GM20431 (cell line): ENCODE data around the gene GOLPH3.

Experiments
- in situ Hi-C: fragments of 300-500 bp; cut with MseI, MboI; formaldehyde crosslinking; loops from one replicate; pipeline ENCODE4 v1.15.0; 2020; ENCODE audit warnings: low sequenced_read_pairs; ENCODE audit not compliant: unreplicated experiment

The GOLPH3 gene

DNA sequence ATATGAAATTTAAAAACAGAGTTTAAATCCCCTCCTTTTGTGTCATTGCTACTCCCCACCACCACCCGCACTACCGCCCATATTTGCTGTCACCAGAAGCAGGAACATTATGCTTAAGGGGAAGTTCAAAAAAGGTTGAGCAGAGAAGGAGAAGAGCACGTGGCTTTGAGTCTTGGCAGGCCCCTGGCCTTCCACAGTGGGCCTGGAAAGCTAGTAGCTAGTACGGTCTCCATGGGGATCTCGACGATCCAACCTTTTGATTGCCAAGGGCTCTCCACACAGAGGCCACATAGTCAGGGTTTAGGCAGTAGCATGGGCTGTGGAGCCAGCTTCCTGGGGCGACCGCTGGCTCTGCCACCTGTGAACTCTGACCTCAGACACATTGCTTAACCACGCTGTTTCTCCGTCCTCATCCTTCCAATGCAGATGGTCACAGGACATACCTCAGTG is 90.1 kb downstream of the GOLPH3 start:
- in situ Hi-C loops = loop anchor here (25.0 kb wide), 1 partner anchor 497 kb away; no protein-coding TSS in a partner anchor

DNA sequence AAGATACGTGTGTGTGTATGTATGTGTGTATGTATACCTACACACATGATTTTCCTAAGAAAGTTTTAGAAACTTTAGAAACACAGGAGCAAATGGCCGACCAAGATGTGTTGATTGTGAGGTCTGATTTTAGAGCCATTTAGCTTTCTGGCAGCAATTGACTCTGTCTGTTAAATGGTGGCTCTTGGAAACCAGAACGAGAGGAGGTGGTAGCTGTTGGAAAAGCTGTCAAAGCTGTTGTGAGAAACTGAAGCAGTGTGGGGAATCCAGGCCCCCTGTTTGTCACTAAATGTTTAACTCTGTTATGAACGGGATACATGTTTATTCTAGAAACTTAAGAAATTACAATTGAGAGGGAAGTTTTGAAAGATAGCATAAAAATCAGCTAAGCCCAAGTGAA is 91.4 kb downstream of the GOLPH3 start:
- in situ Hi-C loops = loop anchor here (25.0 kb wide), 1 partner anchor 495 kb away; no protein-coding TSS in a partner anchor

GRCh38 chr5:32080565-32080964 is 93.6 kb downstream of the GOLPH3 start:
- in situ Hi-C loops = loop anchor here (25.0 kb wide), 1 partner anchor 493 kb away; no protein-coding TSS in a partner anchor

DNA sequence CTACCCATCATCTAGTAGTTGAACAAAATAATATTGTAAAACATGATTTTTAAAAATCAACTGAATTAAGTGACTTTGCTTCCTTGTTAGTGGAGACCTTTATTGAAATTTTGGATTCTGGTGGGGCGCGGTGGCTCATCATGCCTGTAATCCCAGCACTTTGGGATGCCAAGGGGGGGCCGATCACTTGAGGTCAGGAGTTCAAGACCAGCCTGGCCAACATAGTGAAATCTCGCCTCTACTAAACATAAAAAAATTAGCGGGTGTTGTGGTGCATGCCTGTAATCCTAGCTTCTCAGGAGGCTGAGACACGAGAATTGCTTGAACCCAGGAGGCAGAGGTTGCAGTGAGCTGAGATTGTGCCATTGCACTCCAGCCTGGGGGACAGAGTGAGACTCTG is 95.3 kb downstream of the GOLPH3 start:
- in situ Hi-C loops = loop anchor here (10.0 to 25.0 kb wide), 2 partner anchors 254 to 492 kb away; no protein-coding TSS in a partner anchor

DNA sequence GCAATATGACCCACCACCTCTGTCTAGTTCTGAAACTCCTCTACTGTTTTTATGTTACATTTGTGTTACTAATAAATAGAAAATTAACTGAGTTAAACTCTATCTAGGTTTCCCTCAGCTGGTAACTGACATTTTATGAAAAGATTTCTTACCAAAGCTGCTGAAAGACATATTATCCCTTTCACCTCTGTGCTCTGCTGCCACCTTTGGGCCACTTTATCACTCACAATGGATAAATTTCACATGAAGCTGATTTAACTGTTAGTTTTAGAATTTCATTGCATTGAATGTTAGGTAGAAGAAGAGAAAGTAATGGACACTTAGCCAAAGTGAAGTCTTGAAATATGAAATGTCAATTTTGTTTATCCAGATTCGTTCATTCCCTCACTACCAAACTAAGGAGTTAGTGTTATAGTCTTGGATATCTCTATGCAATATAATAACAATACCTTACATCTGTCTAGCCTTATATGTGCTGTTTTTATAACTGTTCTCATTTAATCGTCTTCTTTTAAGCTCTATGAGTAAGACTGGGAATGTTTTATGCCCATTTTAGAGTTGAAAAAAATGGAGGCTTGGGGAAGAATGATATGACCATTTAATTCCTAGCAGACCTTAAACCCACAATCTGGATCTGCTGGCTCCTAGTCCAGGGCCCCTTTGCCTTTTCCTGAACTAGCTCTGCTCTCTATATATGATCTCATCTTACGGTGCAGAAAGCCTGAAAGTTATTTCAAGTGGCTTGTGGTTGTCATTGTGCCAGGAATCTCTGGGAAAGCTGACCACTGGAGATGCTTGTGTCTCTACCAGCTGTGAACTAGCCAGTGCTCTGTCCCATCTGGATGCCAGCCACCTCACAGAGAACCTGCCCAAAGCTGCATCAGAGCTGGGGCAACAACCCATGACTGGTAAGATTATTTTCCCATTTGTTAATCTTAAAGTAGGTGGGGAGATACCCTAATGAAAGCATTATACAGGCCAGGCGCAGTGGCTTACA is 97.1 kb downstream of the GOLPH3 start:
- in situ Hi-C loops = loop anchor here (10.0 to 25.0 kb wide), 2 partner anchors 252 to 490 kb away; no protein-coding TSS in a partner anchor
